GM04504 (cell line): ENCODE data around the gene RAB40B.
"Not testable (repeated sequence)": the region's sequence is repeated elsewhere in the genome, so short reads cannot be mapped to it uniquely, and the experiment has no call there.

ENCODE experiments used
- DNase-seq: peaks from one replicate; pipeline ENCODE4 v3.0.0-alpha.2; 2012; ENCODE audit warnings: low read depth

Gene RAB40B, protein sequence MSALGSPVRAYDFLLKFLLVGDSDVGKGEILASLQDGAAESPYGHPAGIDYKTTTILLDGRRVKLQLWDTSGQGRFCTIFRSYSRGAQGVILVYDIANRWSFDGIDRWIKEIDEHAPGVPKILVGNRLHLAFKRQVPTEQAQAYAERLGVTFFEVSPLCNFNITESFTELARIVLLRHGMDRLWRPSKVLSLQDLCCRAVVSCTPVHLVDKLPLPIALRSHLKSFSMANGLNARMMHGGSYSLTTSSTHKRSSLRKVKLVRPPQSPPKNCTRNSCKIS

GRCh38 chr17:82698065-82698973 lies at the start of gene RAB40B:
RAB40B (minus strand) TSS chr17:82698698; CDS start chr17:82698596, 102 bp downstream.
- peak; percentile 95 for DNase-seq

DNA sequence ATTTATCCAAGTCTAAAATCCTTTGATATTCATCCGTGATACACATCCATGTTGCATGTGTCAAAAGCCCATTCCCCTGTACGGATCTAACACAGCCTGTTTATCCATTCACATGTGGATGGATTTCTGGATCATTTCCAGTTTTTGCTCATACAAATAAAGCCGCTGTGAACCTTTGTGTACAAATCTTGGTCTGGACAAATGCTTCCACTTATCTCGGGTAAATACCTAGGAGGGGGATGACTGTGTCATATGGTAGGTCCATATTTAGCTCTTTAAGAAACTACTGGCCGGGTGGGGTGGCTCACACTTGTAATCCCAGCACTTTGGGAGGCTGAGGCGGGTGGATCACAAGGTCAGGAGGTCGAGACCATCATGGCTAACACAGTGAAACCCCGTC lies 47.0 kb upstream of the RAB40B start:
- DNase-seq, result no peak

DNA sequence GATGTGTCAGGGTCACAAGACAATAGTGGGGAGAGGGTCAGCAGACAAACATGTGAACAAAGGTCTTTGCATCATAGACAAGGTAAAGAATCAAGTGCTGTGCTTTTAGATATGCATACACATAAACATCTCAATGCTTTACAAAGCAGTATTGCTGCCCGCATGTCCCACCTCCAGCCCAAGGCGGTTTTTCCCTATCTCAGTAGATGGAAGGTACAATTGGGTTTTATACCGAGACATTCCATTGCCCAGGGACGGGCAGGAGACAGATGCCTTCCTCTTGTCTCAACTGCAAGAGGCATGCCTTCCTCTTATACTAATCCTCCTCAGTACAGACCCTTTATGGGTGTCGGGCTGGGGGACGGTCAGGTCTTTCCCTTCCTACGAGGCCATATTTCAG lies 46.2 kb upstream of the RAB40B start:
- DNase-seq, result not testable (repeated sequence)

- DNase-seq, result no peak
Measured at GRCh38 chr17:82743344-82744219, 45.1 kb upstream of the RAB40B start.

- no peak for DNase-seq
Measured at GRCh38 chr17:82740906-82741759, 42.6 kb upstream of the RAB40B start.

- no peak for DNase-seq
Measured at GRCh38 chr17:82737967-82738877, 39.7 kb upstream of the RAB40B start.

- no peak for DNase-seq
Measured at GRCh38 chr17:82736511-82737185, 38.1 kb upstream of the RAB40B start.

DNA sequence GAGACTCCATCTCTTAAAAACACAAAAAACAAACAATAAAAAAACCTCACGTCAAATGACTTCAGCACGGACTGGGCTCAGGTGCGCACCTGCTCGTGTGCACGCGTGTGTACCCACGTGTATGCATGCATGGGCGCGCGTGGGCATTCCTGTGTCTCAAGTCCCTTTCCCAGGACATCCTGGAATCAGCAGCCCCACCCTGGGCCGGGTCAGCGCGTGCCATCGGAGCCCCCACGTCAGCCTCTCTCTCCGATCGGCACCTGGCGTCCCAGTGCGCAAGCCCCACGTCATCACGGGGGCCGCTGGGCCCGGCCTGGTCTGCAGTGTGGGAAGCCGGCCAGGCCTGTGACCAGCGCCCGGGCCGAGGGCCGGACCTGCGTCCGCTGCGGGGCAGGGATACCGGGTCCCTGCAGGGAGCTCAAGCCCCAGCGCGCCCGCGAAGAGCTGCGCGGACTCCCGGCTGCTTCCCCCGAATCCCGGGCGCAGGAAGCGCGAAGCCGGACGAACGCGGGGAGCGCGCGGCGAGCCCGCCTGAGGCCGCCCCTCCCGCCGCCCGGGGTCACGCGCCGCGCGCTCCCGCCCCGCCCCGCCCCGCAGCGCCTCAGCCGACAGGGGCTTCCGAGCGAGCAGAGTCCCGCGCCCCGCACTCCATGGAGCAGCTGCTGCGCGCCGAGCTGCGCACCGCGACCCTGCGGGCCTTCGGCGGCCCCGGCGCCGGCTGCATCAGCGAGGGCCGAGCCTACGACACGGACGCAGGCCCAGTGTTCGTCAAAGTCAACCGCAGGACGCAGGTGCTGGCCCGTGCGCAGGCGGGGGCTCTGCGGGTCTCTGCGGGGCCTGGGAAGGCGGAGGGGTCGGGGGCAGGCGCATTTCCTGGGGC lies 36.7 kb upstream of the RAB40B start, which contains the start of gene FN3K:
TSS of gene FN3K (plus strand) at position 629 of the 880 bp plus-strand sequence. CDS start at position 651, 22 bp downstream.
- no peak for DNase-seq

DNA sequence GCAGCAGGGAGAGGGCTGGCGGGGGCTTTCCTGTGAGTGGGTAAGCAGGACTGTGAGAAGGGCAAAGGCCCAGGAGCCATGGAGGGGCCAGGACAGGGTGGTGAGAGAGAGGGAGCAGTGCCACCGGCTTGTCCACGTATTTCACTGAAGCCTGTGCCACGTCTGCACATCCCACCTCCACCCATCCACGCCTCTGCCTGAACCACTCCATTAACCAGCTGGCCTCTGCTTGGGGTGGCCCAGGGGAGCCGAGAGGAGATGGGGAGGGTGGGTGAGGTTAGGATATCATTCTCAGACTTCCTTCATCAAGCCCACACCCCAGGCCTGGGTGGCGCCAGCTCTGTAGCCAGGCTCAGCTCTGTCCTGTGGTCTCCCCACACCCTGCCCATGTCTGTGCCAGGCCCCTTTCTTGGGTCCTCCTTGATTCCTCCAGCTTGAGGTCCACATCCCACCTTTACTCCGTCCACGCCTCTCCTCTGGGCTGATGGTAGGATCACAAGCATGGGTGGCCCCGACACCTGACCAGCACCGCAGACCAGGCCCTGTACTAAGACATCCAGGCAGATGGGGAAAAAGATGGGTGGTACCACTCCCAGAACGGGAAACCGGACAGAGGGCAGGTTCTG lies 33.7 kb upstream of the RAB40B start:
- DNase-seq, result no peak

GRCh38 chr17:82729479-82730260 lies 31.2 kb upstream of the RAB40B start:
- DNase-seq, result no peak

- DNase-seq, result no peak
Measured at GRCh38 chr17:82726427-82726826, 27.9 kb upstream of the RAB40B start.

DNA sequence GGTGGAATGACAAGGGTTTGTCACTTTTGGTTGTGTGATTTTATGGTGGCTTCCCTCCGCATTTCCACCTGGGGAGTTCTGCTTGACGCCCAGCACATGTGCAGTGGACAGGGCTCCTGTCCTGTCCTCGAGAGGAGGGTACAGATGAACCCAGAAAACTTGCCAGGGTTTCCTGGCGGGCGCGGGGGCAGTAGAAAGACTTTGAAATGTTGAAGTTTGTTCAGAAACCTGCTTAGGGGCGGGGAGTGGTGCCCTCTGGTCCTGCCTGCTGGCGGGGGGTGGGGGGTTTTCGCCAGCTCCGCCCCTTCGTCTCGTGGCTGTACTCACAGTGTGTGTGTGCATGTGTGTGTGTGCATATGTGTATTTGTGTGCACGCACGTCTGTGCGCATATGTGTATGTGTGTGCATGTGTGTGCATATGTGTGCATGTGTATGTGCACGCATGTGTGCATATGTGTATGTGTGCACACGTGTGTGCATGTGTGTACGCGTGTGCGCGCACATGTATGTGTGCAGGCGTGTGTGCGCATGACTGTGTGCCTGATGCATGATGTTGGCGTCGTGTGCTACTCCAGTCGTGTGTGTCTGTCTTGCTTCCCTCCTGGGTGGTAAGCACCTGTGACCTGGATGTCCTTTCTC lies 24.8 kb upstream of the RAB40B start:
- no peak for DNase-seq

DNA sequence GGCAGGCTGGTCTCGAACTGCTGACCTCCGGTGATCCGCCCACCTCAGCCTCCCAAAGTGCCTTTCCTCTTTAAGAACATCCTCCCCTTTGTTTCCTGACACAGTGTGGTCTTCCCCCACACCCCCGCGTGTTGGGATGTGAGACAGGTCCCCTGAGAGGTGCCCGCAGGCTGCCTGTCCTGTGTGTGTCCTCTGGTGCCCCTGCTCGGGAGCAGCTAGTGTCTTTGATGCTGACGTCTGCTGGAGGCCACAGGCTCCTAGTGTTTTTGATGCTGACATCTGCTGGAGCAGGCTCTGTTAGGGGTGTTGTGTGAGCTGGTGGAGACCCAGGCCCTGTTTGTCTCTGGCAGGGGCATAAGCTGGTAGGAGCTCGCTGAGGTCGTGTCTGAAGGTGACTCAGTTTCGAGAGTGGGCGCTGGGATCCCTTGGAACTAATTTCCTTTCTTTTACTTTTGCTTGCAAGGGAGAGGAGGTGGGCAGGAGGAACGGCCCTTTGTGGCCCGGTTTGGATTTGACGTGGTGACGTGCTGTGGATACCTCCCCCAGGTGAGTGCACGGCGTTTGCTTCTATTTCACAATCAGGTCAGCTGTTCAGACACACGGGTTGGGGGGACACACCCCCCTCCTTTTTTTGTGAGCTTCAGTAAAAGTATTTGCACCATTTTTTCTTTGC lies 24.0 kb upstream of the RAB40B start:
- no peak for DNase-seq

DNA sequence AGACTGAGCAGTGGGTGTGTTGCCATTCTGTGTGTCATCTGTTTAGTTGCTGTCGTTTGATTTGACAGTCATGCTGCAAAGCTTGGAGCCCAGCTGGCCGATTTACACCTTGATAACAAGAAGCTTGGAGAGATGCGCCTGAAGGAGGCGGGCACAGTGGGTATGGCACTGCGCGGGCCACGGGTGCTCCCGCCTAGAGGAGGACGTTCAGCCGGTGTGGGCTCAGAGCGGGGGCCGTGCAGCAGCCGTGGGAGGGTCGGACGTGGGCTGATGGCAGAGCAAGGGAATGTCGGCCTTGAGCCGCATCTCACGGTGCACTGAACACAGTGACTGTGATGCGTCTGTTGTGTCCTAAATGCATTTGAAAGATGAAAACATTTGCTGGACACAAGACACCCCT lies 21.7 kb upstream of the RAB40B start:
- DNase-seq, result no peak

- no peak for DNase-seq
Measured at GRCh38 chr17:82718986-82719685, 20.6 kb upstream of the RAB40B start.
